Transverse colon (tissue), 3 donors: Measurements from ENCODE around the gene CCT3.

Experiments used
- POLR2A ChIP-seq: fragments of 450-650 bp; IDR thresholded peaks from one replicate; pipeline ENCODE4 v1.6.1; 2016; ENCODE audit warnings: antibody characterized with exemption, mild to moderate bottlenecking, moderate library complexity
- TF ChIP-seq, protein P1 (sequence below), 5 experiments: fragments of 200-600 bp in 3 of 5; fragments of 450-650 bp in 2 of 5; sonication (generic) in 3 of 5; IDR thresholded peaks; 1 replicate in 2 of 5; 2 replicates in 3 of 5; pipeline ENCODE4 v1.5.1; 2016 to 2017; ENCODE audit warnings: antibody characterized with exemption in 5 of 5, inconsistent platforms in 3 of 5, mild to moderate bottlenecking in 2 of 5, moderate library complexity in 1 of 5

DNA sequence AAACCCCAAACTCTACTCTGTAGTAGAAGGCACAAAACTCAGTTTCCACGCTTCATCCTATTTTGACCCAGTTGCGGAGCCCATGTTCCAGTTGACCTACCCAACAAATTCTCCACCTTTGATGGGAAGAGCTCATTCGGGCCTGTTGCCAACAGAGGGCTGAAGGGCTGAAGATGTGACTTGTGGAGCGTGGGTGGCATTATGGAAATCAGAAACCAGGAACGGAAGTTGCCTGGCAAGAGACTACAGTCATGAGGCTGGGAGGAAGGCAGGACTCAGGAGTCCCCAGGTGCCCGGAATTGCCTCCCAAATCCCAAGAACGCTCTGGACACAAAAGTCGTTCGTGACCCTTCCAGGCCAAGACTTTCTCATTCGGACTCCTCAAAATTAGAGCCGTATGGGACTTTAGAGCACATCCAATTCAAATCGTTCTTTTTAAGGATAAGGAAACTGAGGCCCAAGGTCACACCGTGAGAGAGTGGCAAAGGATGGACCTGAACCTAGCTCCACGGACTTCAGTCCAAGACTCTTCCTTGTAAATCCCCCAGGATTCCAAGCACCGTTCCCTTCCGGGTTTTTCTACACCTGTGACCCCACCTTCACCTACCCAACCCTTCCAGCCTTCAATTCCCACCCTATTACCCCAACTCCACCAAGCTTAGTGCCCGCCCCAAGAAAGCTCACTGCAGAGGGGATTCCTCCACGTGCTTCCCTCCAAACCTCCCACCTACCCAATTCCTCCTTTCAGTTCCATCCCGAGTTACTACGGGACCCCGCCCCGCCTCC lies 56.2 kb downstream of the CCT3 start:
- TF ChIP-seq, protein P1, sequence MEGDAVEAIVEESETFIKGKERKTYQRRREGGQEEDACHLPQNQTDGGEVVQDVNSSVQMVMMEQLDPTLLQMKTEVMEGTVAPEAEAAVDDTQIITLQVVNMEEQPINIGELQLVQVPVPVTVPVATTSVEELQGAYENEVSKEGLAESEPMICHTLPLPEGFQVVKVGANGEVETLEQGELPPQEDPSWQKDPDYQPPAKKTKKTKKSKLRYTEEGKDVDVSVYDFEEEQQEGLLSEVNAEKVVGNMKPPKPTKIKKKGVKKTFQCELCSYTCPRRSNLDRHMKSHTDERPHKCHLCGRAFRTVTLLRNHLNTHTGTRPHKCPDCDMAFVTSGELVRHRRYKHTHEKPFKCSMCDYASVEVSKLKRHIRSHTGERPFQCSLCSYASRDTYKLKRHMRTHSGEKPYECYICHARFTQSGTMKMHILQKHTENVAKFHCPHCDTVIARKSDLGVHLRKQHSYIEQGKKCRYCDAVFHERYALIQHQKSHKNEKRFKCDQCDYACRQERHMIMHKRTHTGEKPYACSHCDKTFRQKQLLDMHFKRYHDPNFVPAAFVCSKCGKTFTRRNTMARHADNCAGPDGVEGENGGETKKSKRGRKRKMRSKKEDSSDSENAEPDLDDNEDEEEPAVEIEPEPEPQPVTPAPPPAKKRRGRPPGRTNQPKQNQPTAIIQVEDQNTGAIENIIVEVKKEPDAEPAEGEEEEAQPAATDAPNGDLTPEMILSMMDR (IDR thresholded peaks at IDR 0.05): no peak
- TF ChIP-seq POLR2A: no peak
